CD4-positive, alpha-beta T cell treated with Interferon alpha-2 for 1 hour (primary cell): ENCODE measurements around the gene CDKAL1.
"Not testable (repeated sequence)": the region's sequence is repeated elsewhere in the genome, so short reads cannot be mapped to it uniquely, and the experiment has no call there.

ENCODE experiments used
- DNase-seq, 2 donors: peaks; one replicate each; pipeline ENCODE4 v3.0.0-alpha.2; 2020 to 2022

CDKAL1 gene

DNA sequence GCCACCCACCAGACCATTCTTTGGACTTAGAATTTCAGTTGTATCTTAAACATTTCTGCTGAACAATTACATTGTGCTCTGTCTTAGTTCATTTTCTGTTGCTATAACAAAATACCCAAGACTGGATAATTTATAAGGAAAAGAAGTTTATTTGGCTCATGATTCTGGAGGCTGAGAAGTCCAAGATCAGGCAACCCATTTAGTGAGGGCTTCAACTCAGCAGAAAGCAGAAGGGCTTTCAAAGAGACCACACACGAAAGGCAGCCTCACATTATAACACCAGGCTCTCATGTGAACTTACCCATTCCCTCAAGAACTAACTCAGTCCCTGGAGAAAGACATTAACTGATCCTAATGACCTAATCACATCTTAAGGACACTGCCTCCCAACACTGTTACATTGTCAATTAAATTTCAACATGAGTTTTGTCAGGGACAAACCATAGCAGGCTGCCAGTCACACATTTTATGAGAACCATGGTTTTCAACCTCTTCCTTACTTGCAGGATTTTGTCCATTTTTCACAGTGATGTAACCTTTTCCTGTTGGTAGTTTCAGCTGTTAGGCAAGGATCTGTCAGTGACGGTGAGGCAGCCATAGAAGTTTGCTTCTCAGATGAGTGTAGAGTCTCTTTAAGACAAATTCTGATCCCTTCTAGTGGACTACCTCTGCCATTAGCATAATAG lies 659.7 kb downstream of the CDKAL1 start:
- DNase-seq = no peak

DNA sequence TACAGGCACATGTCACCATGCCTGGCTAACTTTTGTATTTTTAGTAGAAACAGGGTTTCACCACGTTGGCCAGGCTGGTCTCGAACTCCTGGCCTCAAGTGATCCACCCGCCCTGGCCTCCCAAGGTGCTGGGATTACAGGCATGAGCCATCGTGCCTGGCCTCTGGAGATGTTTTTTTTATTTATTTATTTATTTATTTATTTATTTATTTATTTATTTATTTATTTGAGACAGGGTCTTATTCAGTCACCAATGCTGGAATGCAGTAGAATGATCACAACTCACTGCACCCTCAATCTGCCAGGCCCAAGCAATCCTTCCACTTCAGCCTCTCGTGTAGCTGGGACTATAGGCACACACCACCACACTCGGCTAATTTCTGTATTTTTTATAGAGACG lies 661.0 kb downstream of the CDKAL1 start:
- not testable (repeated sequence) for DNase-seq

DNA sequence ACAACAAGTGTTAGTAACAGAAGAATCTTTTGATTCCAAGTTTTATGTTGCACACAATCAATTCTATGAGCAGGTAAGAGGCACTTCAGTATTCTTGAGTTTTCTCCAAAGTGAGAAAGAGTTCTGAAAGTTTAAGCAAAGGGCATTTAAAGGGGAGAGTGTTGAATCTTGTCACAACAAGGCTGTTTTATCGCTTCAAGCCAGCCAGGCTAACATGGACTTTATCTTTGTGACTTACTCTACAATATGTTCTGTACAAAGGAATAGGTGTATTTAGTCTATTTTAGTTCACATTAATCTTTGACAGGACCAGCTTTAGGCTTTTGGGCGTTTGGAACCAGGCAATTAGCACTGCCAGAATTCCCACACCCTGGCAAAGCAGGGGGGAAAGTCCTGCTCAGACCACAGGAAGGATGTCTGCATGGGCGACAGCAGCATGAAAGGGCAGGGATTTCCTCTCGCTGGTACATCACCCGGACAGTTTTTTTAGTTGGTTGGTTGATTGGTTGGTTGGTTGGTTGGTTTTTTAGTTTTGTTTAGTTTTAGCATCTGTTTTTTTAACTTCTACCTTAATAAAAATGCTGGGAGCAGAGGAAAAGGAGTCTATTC lies 663.9 kb downstream of the CDKAL1 start:
- no peak for DNase-seq

DNA sequence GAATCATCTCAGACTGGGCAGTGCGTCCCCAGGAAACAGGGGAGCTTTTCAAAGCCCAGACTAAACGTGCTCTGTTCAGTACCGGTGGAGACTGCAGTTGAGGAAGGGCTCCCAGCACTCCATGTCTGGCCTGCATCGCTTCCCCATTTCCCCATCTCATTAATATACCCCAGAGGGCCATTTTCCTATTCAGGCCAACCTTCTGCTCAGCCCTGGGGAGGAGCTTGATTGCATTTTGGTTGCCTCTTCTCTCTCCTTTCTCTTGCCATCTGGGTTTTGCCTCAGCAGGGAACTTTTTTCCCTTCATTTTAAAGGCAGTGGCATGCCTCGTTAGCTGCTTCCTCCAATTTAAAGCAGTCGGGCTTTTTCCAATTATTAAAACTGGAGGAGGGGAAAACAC lies 665.0 kb downstream of the CDKAL1 start:
- DNase-seq = no peak

DNA sequence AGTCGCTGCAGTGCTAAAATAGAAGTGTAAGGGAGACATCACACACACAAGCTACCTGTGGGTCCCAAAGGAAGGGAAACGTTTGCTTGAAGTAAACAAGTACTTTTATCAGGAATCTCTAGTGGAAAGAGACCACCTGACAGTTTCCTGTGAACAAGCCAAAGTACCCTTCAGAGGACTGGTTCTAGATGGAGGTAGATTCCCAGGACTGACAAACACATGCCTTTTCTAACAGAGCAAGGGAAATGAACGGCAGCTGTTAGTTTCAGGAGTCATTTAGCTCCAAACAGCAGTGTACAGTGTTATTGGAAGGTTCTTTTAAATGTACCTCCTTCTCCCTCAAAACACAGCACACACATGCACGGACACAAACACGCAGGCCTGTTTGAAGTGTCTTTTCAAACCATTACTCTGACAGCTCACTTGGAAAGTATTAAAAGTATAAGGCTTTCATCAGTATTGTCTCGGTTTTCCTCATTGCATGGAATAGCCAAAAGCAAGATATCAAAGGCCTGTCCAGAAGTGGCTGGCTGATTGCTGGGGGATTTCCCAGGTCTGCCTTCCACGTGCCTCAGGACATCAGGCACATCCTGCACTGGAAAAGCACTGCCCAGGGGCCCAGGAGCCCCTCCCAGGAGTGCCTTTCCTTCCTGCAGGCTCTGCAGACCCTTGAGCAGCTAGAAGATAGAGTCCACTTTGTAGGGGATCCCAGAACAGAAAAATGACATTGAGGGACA lies 666.0 kb downstream of the CDKAL1 start:
- DNase-seq = no peak

DNA sequence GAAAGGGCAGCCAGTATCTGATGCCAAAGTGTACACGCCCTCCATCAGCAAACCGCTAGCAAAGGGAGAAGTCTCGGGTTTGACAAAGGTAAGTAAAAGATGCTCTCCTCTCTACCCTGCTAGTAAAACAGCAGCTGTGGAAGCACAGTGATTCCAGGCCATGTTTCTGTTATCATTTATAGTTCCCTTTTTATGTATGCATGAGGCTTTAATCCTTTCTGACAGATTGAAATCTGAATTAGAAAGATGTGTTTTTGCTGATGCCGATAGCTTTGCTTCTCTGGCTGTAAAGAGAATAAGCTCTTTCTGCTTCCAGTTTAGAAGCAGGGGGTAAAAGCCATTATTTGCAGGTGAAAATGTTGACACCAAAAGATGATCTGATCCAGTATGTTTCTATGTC lies 666.9 kb downstream of the CDKAL1 start:
- no peak for DNase-seq

DNA sequence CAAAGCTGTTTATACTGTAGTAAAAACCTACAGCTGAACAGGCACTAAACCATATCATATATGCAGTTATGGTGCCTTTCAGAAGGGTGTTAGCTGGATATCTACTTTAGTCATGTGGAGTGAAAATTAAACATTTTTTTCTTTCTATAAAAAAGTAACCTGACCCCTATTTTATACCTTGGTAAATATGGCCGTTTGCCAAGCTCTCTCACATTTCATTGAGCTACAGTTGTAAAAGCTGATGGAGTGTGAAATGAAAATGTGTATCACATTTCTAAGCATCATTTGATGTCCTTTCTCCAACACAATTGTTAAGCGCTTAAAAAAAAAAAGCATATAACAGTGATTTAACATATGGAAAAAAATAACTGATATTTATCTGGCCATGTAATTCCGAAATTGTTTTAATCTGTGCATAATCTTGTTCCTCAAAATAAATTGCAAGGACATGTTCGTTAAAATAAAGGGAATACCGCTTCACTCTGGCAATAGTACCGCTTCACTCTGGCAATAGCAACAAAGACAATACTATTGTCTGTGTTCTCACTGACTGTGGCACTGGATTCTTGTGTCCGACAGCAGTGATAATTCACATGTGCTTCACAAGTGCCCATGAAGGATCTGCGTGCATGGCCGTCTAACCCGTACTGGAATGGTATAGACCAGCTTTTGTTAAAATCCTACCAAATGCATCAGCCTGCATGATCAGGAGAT lies 667.5 kb downstream of the CDKAL1 start:
- DNase-seq = no peak

DNA sequence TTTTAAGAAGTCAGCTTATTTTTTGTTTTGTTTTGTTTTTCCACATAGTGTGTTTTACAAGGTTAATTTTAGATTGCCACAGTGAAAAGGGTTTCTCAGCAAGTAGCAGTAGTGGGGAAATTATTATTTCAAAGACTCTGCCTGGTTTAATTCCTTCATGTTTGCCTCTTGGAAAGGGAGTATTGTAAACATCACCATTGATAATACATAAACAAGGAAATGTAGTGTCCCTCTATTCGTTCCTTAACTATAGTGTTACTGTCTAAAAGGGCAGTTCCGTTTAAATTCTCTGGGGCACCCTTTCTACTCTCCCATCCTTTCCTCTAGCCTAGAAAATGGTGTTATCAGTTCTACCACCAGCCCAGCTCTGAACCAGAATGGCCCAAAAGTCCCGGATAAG lies 668.3 kb downstream of the CDKAL1 start:
- DNase-seq = no peak

DNA sequence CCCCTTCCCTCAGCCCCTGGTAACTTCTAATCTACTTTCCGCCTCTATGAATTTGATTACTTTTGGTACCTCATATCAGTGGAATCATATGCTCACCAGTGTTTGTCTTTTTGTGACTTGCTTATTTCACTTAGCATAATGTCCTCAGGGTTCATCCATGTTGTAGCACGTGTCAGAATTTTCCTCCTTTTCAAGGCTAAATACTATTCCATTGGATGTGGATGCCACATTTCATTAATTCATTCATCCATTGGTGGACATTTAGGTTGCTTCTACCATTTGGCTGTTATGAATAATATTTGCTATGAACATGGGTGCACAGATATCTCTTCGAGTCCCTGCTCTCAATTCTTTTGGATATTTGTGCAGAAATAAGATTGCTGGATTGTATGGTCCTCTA lies 670.7 kb downstream of the CDKAL1 start:
- no peak for DNase-seq

DNA sequence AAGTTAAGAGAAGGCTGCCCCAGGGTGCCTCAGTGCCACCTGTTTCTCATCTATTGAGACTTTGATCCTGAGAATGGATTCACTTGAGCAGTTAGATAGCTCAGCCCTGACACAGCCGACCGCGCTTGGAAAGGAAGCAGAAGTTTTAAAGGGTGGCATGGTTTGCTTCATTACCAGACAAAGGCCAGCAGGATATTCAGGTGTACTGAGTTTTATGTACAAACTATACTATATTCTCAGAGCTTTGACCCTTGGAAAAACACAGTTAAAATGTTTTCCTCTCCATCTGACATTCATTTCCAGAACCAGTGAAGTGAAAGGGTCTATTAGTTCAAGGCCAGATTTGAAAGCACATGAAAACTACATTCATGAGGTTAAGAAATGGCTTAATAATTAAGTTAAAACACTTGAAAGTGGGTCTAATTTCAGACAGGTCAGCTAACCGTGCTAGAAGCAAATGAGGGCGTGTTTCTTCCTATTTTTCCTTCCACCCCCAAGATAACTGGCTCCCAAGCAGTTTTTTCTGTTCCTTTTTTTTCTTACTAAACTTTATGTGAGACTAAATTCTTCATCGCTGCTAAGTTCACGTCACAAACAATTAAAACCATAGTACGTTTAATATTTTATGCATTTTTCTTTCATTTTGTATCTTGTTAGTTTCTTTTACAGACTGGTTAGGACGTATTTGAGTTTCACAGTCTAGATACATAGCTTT lies 674.0 kb downstream of the CDKAL1 start:
- no peak for DNase-seq

DNA sequence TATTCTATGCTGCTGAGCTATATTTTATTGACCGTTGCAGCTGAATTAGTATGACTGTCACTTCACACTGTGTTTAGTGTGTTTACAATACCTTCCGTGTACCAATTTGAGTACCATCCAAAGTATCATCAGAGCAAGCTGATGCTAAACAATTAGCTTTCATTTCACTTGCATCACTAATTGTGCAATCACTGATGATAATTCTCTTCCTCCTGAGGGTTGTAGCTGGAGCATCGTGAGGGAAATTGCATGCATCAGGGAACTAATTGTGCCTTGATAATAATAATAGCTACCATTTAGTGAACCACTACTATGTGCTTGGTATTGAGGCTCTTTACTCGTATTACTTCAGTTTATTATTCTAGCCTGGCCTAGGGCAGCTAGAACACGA lies 674.5 kb downstream of the CDKAL1 start:
- DNase-seq = no peak

DNA sequence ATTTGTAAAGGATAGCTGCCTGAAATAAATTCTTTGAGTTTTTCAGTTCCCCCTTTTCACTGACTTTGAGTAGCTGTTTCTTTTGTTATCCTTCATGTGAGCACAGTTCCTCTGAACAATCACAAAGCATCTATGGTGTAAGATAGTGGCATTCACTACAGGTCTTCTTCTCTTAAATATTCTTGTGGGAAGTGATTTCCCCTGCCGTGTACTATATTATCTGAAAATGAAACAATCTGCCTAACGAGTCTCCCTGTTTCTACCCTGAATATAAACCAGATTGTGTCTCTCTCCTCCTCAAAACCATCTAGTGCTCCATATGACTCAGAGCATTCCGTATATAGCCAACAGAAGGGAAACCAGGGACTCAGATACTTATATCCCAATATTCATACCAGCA lies 679.2 kb downstream of the CDKAL1 start:
- no peak for DNase-seq

DNA sequence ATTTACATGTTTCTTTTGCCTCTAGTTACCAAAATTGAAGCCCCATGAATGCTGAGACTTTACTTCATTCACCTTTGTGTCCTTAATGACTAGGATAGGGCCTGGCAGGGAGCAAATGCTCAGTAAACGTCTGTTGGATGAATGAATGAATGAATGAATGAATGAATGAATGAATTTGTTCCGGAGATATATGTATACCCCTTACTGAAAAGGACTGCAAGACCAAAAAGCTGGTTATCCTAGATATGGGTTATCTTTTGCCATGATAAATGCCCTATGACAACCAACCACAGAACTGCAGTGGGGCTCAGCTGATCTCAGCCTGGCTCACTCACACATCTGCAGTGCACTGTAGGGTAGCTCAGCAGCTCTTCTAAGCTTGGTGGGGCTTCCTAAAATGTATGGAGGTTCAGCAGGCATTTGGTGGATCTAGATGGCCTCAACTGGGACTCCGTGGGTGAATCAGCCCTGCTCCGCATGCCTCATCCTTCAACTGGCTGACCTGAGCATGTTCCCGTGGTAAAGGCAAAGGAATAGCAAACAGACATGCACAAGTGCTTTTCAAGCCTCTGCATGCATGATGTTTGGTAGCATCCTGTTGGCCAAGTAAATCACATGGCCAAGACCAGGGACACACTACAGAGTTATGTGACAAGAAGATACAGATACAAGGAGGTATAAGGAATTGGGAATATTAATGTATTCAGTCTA lies 680.6 kb downstream of the CDKAL1 start:
- no peak for DNase-seq

DNA sequence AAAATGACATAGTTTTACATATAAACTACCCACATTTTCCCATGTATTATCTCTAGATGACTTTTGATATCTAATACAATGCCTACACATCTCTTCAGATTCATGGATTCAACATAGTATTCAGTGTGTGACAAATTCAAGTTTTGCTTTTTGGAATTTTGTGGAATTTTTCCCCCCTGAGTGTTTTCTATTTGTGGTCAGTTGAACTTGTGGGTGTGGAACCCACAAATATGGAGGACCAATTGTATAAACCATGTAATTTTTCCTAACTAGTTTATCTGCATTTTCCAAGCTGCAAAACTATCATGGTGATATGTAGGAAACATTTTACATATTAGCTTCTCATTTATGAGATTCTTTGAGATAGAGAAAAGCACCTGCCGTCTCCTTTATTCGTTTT lies 685.0 kb downstream of the CDKAL1 start:
- no peak for DNase-seq

DNA sequence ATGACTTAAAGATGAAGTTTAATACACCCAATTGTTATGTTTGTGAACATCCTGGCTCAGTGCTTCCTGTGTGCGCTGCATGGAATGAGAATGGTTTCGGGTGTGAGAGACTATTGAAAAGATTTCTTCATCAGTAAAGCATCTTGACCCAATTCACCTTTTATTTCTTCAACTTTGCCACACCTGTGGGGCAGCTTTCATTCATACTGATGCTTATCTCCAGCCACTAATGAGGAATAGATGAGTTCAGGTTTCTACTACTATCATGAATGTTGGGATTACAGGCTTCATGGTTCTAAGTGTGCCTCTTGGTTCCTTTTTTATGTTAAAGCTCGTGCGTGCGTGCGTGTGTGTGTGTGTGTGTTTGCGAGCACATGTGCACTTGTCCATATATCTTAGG lies 685.6 kb downstream of the CDKAL1 start:
- no peak for DNase-seq

DNA sequence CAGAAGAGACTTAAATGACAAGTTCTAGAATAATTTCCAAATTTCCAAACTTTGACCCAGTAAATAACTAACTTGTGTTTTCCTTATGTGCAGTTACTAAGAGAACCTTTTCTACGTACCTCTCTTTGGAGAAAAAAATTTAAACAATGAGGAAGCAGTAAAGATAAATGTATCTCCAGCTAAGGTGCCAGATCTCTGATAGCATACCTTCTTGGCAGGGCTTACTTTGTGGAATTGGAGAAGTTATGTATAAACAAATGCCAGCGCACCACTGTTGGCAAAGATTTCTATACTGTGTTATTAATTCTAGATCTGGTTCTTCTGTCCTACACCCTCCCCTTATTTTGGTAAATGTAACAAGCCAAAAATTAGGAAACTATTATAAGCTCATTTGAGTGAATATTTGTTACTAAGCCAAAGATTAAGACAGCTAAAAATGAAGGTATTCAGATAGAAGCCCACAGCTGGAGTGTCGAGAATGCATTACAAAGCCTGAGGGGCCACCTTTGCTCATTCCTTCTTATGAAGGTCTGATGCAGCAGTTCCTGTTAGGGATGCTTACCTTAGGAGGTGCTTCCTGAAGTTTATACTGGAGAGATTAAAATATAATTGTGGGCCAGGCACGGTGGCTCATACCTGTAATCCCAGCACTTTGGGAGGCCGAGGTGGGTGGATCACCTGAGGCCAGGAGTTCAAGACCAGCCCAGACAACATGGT lies 686.2 kb downstream of the CDKAL1 start:
- DNase-seq = no peak

DNA sequence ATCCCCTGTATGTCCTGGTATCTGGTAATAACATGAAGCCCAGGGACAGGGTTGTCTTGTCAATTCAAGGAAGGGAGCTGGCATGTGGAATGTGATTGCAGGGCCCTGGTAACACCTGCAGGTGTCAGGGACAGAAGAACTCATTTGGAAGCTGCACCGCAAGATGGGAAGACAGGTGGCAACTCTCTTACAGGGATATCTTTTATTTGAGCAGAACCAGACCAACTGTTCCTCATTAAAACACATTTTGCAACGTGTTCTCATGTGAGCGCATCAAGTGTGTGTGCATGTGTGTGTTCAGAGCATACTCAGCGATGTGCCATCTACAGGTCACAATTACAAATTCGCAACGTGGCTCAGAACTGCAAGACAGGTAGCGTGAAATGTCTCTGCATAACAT lies 688.4 kb downstream of the CDKAL1 start:
- no peak for DNase-seq

DNA sequence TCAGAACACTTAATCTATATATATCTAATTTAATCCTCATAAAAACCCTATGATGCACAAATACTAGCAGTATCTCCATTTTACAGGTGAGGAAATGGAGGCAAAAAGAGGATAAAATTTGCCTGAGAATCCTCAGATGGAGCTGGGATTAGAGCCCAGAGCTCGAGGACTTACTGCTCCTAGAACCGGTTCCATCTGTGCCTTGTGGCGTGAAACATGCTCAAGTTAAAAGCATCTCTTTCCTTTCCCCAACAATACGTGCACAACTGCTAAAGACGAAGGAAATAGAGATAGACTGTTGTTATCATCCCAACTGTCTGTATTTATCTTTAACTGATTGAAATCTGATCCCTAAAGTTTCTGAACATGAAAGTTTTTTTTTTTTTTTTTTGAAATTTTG lies 691.7 kb downstream of the CDKAL1 start:
- no peak for DNase-seq

DNA sequence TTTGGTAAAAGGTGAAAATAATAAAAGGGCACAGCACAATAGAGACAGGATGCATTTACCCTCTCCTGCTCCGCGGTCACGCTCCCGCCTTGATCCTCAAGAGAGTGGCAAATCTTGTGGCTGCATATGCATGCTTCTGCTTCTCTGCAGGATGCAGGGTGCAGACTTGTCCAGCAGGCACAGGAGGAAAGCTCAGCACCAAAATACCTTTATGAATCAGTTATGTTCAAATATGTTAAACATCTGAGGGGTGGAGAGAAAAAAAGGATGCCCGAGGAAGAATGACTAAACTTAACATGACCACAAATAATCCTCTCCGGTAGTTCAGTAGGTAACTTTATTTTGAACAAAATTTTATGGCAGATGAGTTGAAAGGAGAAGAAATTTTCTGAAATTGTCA lies 693.2 kb downstream of the CDKAL1 start:
- no peak for DNase-seq

DNA sequence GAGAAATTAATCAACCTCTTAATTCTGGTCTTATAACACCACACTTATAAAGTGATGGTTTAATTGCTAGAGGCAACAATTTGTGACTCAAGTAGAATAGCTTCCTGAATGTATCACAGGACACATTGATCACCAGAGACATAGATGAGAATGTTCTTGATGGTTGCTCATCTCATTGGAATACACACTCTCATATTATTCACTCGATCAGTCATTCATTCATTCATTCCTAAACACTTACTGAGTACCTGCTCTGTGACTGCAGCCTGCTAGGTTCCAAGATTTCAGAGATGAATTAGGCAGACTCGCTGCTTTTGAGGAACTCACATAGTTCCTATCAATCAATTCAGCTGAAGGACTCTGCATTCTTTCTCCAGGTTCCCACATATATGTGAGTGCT lies 694.2 kb downstream of the CDKAL1 start:
- no peak for DNase-seq

DNA sequence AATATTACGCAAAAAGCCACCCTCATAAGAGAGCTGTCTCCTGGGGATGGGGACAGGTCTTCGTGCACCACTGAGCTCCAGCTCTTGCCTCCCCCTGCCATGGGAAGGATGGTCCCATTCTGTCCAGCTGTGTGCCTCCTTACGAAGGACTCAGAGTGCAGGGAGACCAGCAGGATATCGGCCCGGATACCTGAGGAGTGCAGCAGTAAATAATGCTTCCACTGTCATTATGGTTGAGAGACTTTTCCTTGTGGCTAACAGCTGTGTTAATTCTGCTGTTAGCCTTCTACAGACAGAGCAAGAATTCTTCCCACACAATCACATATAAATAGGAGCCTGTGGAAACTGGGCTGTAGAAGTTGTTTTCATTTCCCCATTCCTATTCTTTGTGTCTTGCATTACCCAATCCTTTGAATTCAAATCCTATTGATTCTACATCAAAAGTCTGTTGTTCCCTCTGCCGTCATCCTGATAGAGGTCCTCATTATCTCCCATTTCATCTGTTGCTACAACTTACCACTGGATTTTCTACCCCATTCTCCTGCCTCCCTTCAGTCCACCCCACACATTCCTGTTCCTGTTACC lies 694.7 kb downstream of the CDKAL1 start:
- DNase-seq = no peak
